Hippocampal formation (tissue), 2 donors: ENCODE measurements around the gene ZNFX1.
"Not testable (repeated sequence)": the region's sequence is repeated elsewhere in the genome, so short reads cannot be mapped to it uniquely, and the experiment has no call there.

Experiments
- DNase-seq, 2 donors: peaks; one replicate each; lab custom pipeline; 2025; lab: John Stamatoyannopoulos, UW

Gene ZNFX1

DNA sequence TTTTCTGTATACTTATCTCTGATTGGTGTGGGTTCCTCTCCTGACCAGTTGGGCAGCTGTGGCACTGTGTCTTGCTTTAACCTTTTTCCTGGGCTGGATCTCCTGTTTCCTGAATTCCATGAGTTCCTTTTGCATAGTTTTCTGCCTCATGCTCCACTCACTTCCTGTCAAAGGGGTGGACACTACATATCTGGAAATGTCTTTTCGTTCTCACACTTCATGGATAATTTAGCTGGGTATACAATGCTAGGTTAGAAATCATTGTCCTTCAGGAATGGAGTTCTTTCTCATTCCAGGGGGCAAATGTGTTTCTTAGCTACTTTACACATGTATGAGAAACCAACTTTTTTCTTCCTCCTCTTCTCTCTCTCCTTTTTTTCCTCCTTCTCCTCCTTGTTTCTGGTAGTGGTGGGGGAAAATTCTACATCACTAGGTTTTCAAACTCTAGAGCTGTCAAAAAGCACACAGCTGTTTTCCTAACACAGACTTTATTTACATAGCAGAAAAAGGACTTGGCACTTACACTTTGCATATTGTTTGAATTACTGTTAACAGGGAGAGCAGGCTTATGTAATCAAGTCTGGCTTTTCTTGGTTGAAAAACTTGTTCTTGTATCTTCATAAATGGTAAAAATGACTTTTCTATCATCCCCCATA is 67.6 kb downstream of the ZNFX1 start:
- no peak for DNase-seq

DNA sequence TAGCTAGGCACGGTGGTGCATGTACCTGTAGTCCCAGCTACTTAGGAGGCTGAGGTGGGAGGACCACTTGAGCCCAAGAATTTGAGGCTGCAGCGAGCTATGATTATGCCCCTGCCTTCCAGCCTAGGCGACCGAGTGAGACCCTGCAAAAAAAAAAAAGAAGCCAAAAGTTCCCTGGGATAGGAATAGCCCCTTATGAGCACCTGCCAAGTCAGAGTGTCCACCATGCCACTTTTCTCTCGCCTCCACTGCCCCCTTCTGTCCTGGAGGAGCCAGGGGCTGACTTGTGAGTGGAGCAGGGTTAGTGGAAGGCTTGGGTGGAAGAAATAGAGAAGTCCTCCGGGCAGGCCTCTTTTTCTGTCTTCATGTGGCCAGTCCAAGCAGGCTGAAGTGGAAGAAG is 70.8 kb downstream of the ZNFX1 start:
- no peak for DNase-seq

DNA sequence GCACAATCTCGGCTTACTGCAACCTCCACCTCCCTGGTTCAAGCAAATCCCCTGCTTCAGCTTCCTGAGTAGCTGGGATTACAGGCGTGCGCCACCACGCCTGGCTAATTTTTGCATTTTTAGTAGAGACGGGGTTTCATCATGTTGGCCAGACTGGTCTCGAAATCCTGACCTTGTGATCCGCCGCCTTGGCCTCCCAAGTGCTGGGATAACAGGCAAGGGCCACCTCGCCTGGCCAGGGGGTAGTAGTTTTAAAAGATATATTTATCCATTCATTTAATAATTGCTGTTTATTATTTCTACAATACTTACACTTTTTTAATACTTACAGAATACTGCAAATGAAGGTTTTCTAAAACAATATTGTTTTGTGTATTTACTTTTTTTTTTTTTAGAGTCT is 74.1 kb downstream of the ZNFX1 start:
- DNase-seq = no peak

DNA sequence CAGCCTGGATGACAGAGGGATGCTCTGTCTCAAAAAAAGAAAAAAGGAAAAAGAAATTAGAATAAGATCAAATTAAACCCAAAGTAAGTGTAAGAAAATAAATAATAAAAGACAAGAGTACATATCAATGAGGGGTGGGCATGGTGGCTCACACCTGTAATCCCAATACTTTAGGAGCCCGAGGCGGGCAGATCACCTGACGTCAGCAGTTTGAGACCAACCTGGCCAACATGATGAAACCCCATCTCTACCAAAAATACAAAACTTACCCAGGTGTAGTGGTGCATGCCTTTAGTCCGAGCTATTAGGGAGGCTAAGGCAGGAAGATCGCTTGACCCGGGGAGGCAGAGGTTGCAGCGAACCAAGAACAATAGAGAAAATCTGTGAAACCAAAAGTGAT is 74.8 kb downstream of the ZNFX1 start:
- DNase-seq = no peak

DNA sequence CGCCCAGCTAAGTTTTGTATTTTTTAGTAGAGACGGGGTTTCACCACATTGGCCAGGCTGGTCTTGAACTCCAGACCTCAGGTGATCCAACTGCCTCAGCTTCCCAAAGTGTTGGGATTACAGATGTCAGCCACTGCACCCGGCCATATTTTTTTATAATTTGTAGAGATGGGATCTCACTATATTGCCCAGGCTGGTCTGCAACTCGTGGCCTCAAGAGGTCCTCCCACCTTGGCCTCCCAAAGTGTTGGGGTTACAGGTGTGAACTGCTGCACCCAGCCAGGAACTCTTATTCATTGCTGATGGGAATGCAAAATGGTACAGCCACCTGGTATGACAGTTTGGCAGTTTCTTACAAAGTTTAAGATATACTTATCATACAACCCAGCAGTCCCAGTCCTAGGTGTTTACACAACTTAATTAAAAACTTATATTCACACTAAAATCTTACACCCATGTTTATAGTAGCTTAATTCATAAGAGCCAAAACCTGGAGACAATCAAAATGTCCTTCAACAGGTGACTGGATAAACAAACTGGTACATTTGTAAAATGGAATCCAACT is 78.0 kb downstream of the ZNFX1 start:
- DNase-seq = no peak

DNA sequence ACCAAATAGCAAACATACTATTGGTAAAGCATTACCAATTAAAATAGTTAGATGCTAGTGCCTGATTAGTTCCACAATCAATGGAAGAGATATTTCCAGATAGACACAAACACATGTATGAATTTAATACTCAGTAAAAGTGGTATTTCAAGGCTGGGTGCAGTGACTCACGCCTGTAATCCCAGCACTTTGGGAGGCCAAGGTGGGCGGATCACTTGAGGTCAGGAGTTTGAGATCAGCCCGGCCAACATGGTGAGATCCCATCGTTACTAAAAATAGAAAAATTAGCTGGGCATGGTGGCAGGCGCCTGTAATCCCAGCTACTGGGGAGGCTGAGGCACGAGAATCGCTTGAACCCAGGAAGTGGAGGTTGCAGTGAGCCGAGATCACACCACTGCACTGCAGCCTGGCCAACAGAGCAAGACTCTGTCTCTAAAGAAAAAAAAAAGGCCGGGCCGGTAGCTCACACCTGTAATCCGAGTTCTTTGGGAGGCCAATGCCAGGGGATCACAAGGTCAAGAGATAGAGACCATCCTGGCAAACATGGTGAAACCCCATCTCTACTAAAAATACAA is 84.8 kb downstream of the ZNFX1 start:
- not testable (repeated sequence) for DNase-seq
